Panc1 (cell line): ENCODE results near the gene KLC4.

Source experiments
- REST ChIP-seq, 2 experiments: IDR thresholded peaks; 2 replicates each; pipeline ENCODE4 v1.6.1; 2011 to 2012; ENCODE audit warnings: low read depth in 2 of 2, control low read depth in 1 of 2, low read length in 1 of 2, mild to moderate bottlenecking in 1 of 2, moderate library complexity in 1 of 2; ENCODE audit not compliant: insufficient read depth in 1 of 2
- TF ChIP-seq, protein P1 (sequence below): fragments of 450-650 bp; IDR thresholded peaks from 2 replicates; pipeline ENCODE4 v1.5.1; 2017; ENCODE audit warnings: mild to moderate bottlenecking

DNA sequence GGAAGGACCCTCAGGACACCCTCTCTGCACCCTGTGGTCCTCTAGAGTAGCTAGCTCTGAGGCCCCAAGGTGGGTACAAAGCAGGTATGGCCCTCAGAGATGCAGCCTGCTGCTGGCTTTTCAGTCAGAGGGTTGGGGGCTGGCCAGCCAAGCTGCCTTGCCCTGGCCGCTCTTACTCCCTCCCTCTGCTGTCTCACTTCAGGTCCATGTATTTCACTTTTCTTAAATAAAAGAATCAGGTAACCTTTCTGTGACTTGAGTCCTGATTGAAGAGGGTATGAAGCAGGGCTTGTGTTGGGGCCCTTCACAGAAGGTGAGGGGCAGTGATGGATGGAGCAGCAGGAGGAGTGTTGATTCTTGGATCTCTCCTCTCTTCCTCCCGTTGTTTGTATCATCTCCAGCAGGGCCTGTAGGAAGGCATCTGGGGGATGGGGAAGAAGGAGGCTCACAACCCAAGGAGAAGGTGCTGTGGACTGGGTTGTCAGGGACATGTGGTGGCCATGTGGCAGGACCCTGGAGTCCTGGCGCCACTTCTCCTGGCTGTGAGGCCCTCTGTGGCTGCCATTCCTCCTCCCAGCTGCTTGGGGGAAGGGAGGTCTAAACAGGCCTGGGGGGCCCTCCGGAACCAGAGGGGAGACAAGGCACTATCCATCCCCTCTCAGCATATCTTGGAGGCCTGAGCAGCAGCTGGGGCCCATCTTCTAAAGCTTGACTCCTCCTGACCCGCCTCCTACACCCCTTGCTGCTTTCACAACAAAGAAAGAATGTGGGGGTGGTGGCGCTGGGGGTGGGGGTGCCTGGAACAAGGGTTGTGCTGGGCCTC, 15.6 kb downstream of the KLC4 start:
- TF ChIP-seq, protein P1, sequence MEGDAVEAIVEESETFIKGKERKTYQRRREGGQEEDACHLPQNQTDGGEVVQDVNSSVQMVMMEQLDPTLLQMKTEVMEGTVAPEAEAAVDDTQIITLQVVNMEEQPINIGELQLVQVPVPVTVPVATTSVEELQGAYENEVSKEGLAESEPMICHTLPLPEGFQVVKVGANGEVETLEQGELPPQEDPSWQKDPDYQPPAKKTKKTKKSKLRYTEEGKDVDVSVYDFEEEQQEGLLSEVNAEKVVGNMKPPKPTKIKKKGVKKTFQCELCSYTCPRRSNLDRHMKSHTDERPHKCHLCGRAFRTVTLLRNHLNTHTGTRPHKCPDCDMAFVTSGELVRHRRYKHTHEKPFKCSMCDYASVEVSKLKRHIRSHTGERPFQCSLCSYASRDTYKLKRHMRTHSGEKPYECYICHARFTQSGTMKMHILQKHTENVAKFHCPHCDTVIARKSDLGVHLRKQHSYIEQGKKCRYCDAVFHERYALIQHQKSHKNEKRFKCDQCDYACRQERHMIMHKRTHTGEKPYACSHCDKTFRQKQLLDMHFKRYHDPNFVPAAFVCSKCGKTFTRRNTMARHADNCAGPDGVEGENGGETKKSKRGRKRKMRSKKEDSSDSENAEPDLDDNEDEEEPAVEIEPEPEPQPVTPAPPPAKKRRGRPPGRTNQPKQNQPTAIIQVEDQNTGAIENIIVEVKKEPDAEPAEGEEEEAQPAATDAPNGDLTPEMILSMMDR = no peak
- no peak for TF ChIP-seq REST (IDR thresholded peaks at IDR 0.05; ENCODE audit: insufficient read depth in 1 of 2, low read depth in 2 of 2, low read length in 1 of 2)
